Measurements from ENCODE around the gene GAPDHS. TPM values are rescaled to one million over a fixed set of nuclear protein-coding genes. Genes with fewer than 3 reads are reported as not detected.

The GAPDHS gene
- total and polyA plus RNA-seq, 2 of the 13 experiments (the other 11 are each of a cell fraction or from before 2014, with no cell fraction given): not detected

- TF ChIP-seq, protein P1, sequence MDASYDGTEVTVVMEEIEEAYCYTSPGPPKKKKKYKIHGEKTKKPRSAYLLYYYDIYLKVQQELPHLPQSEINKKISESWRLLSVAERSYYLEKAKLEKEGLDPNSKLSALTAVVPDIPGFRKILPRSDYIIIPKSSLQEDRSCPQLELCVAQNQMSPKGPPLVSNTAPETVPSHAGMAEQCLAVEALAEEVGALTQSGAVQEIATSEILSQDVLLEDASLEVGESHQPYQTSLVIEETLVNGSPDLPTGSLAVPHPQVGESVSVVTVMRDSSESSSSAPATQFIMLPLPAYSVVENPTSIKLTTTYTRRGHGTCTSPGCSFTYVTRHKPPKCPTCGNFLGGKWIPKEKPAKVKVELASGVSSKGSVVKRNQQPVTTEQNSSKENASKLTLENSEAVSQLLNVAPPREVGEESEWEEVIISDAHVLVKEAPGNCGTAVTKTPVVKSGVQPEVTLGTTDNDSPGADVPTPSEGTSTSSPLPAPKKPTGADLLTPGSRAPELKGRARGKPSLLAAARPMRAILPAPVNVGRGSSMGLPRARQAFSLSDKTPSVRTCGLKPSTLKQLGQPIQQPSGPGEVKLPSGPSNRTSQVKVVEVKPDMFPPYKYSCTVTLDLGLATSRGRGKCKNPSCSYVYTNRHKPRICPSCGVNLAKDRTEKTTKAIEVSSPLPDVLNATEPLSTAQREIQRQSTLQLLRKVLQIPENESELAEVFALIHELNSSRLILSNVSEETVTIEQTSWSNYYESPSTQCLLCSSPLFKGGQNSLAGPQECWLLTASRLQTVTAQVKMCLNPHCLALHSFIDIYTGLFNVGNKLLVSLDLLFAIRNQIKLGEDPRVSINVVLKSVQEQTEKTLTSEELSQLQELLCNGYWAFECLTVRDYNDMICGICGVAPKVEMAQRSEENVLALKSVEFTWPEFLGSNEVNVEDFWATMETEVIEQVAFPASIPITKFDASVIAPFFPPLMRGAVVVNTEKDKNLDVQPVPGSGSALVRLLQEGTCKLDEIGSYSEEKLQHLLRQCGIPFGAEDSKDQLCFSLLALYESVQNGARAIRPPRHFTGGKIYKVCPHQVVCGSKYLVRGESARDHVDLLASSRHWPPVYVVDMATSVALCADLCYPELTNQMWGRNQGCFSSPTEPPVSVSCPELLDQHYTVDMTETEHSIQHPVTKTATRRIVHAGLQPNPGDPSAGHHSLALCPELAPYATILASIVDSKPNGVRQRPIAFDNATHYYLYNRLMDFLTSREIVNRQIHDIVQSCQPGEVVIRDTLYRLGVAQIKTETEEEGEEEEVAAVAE (CRISPR knock-in tag; IDR thresholded peaks at IDR 0.05; ENCODE audit: borderline replicate concordance): peak; percentile 72
- TF ChIP-seq NAIF1 (CRISPR knock-in tag; IDR thresholded peaks at IDR 0.05; ENCODE audit: borderline replicate concordance) (no peak), SMAD3 (CRISPR knock-in tag; IDR thresholded peaks at IDR 0.05) (peak; percentile 79; the same call in 1 of the 2 replicates), ZNF264 (CRISPR knock-in tag; IDR thresholded peaks at IDR 0.05) (peak; percentile 15; the same call in 1 of the 2 replicates), ZNF572 (CRISPR knock-in tag; IDR thresholded peaks at IDR 0.05) (0 out of 2 replicates have a peak, but pooled peaks have one; percentile 57), NONO (IDR thresholded peaks at IDR 0.05) (no peak), NONO (CRISPR knock-in tag; conservative IDR thresholded peaks at IDR 0.05) (0 out of 2 replicates have a peak, but pooled peaks have one; percentile 36), ZNF839 (CRISPR knock-in tag; IDR thresholded peaks at IDR 0.05; ENCODE audit: borderline replicate concordance) (peak; percentile 66; the same call in 1 of the 2 replicates), MAFG (CRISPR knock-in tag; IDR thresholded peaks at IDR 0.05) (no peak), KDM5B (CRISPR knock-in tag; IDR thresholded peaks at IDR 0.05; ENCODE audit: borderline replicate concordance) (peak; percentile 65; the same call in 1 of the 2 replicates), KLF11 (CRISPR knock-in tag; IDR thresholded peaks at IDR 0.05) (peak; percentile 80; the same call in 1 of the 2 replicates), TARDBP (CRISPR knock-in tag; IDR thresholded peaks at IDR 0.05) (0 out of 2 replicates have a peak, but pooled peaks have one; percentile 11), PHF21A (CRISPR knock-in tag; IDR thresholded peaks at IDR 0.05) (peak; percentile 77), ATF4 (CRISPR knock-in tag; IDR thresholded peaks at IDR 0.05) (peak in 1 of 2 experiments; percentile 32; a peak in 1 of 4 replicates), ZMYM3 (CRISPR knock-in tag; IDR thresholded peaks at IDR 0.05) (peak; percentile 70), TCF12 (IDR thresholded peaks at IDR 0.05) (no peak), TCF12 (CRISPR knock-in tag; IDR thresholded peaks at IDR 0.05) (no peak)
- TF ChIP-seq, protein P2, sequence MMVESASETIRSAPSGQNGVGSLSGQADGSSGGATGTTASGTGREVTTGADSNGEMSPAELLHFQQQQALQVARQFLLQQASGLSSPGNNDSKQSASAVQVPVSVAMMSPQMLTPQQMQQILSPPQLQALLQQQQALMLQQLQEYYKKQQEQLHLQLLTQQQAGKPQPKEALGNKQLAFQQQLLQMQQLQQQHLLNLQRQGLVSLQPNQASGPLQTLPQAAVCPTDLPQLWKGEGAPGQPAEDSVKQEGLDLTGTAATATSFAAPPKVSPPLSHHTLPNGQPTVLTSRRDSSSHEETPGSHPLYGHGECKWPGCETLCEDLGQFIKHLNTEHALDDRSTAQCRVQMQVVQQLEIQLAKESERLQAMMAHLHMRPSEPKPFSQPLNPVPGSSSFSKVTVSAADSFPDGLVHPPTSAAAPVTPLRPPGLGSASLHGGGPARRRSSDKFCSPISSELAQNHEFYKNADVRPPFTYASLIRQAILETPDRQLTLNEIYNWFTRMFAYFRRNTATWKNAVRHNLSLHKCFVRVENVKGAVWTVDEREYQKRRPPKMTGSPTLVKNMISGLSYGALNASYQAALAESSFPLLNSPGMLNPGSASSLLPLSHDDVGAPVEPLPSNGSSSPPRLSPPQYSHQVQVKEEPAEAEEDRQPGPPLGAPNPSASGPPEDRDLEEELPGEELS (CRISPR knock-in tag; IDR thresholded peaks at IDR 0.05): peak; percentile 12; the same call in 1 of the 2 replicates
Observed at GRCh38 chr19:35509861-35510625, 23.2 kb upstream of the GAPDHS start (continued).
